Effector memory CD8-positive, alpha-beta T cell (primary cell): ENCODE measurements around the gene PNLIP.

Experiments used
- ATAC-seq: fragments of 150-1000 bp; cut with Tn5 transposase; replicated peaks from 2 replicates; pipeline ENCODE4 v1.10.0; 2021; ENCODE audit warnings: mild to moderate bottlenecking, moderate library complexity
- DNase-seq, 3 experiments: peaks; one replicate each; pipeline ENCODE4 v3.0.0; 2021
- H3K27ac Mint-ChIP-seq, 2 donors: one replicate each; pipeline ENCODE4 v1.8.0; 2022; ENCODE audit warnings: mild to moderate bottlenecking in 2 of 2, mixed read lengths in 2 of 2, moderate library complexity in 2 of 2
- H3K27me3 Mint-ChIP-seq, 2 donors: one replicate each; pipeline ENCODE4 v1.8.0; 2022; ENCODE audit warnings: mixed read lengths in 2 of 2
- H3K36me3 Mint-ChIP-seq: one replicate; pipeline ENCODE4 v1.8.0; 2022; ENCODE audit warnings: mild to moderate bottlenecking, moderate library complexity, mixed read lengths; ENCODE audit not compliant: insufficient read depth
- H3K4me1 Mint-ChIP-seq, 2 donors: one replicate each; pipeline ENCODE4 v1.8.0; 2022; ENCODE audit warnings: low read depth in 2 of 2, mixed read lengths in 2 of 2
- H3K4me3 Mint-ChIP-seq, 2 donors: one replicate each; pipeline ENCODE4 v1.8.0; 2022; ENCODE audit warnings: mild to moderate bottlenecking in 2 of 2, mixed read lengths in 2 of 2, moderate library complexity in 2 of 2
- H3K9me3 Mint-ChIP-seq, 2 donors: one replicate each; pipeline ENCODE4 v1.8.0; 2022; ENCODE audit warnings: mixed read lengths in 2 of 2
- total RNA-seq, 9 experiments: gene quantifications; one replicate each; lab custom pipeline; 2026; lab: John Stamatoyannopoulos, UW

Gene PNLIP
- 0 reads per million in 9 experiments for total RNA-seq

- Mint-ChIP-seq H3K4me1 (no peaks in the 10 kb centered on the region), H3K27ac (no peak within 1 kb of the TSS)
Measured at GRCh38 chr10:116545756-116546155, at the start of gene PNLIP. PNLIP (plus strand) TSS chr10:116545931; CDS start chr10:116546093, 162 bp downstream.

GRCh38 chr10:116504786-116505185 is 40.9 kb upstream of the PNLIP start:
- H3K27ac Mint-ChIP-seq, result no peak overlapping the region
- DNase-seq, result no peak
- H3K4me3 Mint-ChIP-seq, result no peak overlapping the region
- H3K9me3 Mint-ChIP-seq, result peaks cover 8 to 17% of the 10 kb centered on the region in 2 donors
- ATAC-seq, result no peak
- no peaks in the 10 kb centered on the region for H3K36me3 Mint-ChIP-seq
- no peaks in the 10 kb centered on the region for H3K4me1 Mint-ChIP-seq
- no peaks in the 10 kb centered on the region for H3K27me3 Mint-ChIP-seq

More at GRCh38 chr10:116545756-116546155, at the start of gene PNLIP:
- DNase-seq (no peak), ATAC-seq (no peak)
- Mint-ChIP-seq H3K4me3 (no peak within 1 kb of the TSS), H3K36me3 (no peaks in the 10 kb centered on the region), H3K9me3 (peaks cover 6 to 8% of the 10 kb centered on the region in 2 donors), H3K27me3 (no peaks in the 10 kb centered on the region)

- Mint-ChIP-seq H3K4me1 (no peaks in the 10 kb centered on the region), H3K4me3 (no peak overlapping the region), H3K36me3 (no peaks in the 10 kb centered on the region), H3K27me3 (peaks cover 0 to 9% of the 10 kb centered on the region in 2 donors), H3K27ac (no peak overlapping the region), H3K9me3 (peaks cover 4 to 18% of the 10 kb centered on the region in 2 donors)
- DNase-seq (no peak), ATAC-seq (no peak)
Measured at GRCh38 chr10:116510565-116510964, 35.2 kb upstream of the PNLIP start.

GRCh38 chr10:116511365-116511764 is 34.4 kb upstream of the PNLIP start:
- ATAC-seq, result no peak
- Mint-ChIP-seq H3K4me1 (no peaks in the 10 kb centered on the region), H3K4me3 (no peak overlapping the region), H3K9me3 (peaks cover 4 to 18% of the 10 kb centered on the region in 2 donors), H3K36me3 (no peaks in the 10 kb centered on the region), H3K27ac (no peak overlapping the region), H3K27me3 (peaks cover 0 to 9% of the 10 kb centered on the region in 2 donors)
- DNase-seq, result no peak

GRCh38 chr10:116521424-116522290 is 24.1 kb upstream of the PNLIP start:
- H3K27me3 Mint-ChIP-seq, result no peaks in the 10 kb centered on the region
- DNase-seq (peak in 1 of 3 experiments; percentile 1), ATAC-seq (no peak)
- H3K4me3 Mint-ChIP-seq, result no peak overlapping the region
- no peak overlapping the region for H3K27ac Mint-ChIP-seq
- no peaks in the 10 kb centered on the region for H3K4me1 Mint-ChIP-seq
- H3K36me3 Mint-ChIP-seq, result no peaks in the 10 kb centered on the region
- H3K9me3 Mint-ChIP-seq, result no peaks in the 10 kb centered on the region

- Mint-ChIP-seq H3K27ac (no peak overlapping the region), H3K27me3 (no peaks in the 10 kb centered on the region), H3K4me3 (no peak overlapping the region), H3K9me3 (no peaks in the 10 kb centered on the region), H3K4me1 (no peaks in the 10 kb centered on the region), H3K36me3 (no peaks in the 10 kb centered on the region)
- ATAC-seq (no peak), DNase-seq (no peak)
Measured at GRCh38 chr10:116522803-116523381, 22.8 kb upstream of the PNLIP start.

- H3K4me3 Mint-ChIP-seq, result no peak overlapping the region
- H3K27me3 Mint-ChIP-seq, result no peaks in the 10 kb centered on the region
- H3K4me1 Mint-ChIP-seq, result no peaks in the 10 kb centered on the region
- H3K36me3 Mint-ChIP-seq, result no peaks in the 10 kb centered on the region
- no peak for DNase-seq
- no peak for ATAC-seq
- no peaks in the 10 kb centered on the region for H3K9me3 Mint-ChIP-seq
- H3K27ac Mint-ChIP-seq, result no peak overlapping the region
Measured at GRCh38 chr10:116524736-116525135, 21.0 kb upstream of the PNLIP start.

- H3K4me3 Mint-ChIP-seq, result no peak overlapping the region
Measured at GRCh38 chr10:116526219-116526618, 19.5 kb upstream of the PNLIP start.

GRCh38 chr10:116536810-116537209 is 8.9 kb upstream of the PNLIP start:
- peaks cover 4 to 10% of the 10 kb centered on the region in 2 donors for H3K9me3 Mint-ChIP-seq
- no peaks in the 10 kb centered on the region for H3K36me3 Mint-ChIP-seq
- no peaks in the 10 kb centered on the region for H3K4me1 Mint-ChIP-seq
- H3K27me3 Mint-ChIP-seq, result no peaks in the 10 kb centered on the region
- no peak overlapping the region for H3K27ac Mint-ChIP-seq
- DNase-seq, result no peak
- no peak overlapping the region for H3K4me3 Mint-ChIP-seq
- no peak for ATAC-seq

More at GRCh38 chr10:116526219-116526618, 19.5 kb upstream of the PNLIP start:
- Mint-ChIP-seq H3K27ac (no peak overlapping the region), H3K36me3 (no peaks in the 10 kb centered on the region), H3K4me1 (no peaks in the 10 kb centered on the region), H3K9me3 (peaks cover 0 to 3% of the 10 kb centered on the region in 2 donors), H3K27me3 (no peaks in the 10 kb centered on the region)
- ATAC-seq (no peak), DNase-seq (no peak)

- ATAC-seq (no peak), DNase-seq (no peak)
- Mint-ChIP-seq H3K4me1 (no peaks in the 10 kb centered on the region), H3K4me3 (no peak overlapping the region), H3K36me3 (no peaks in the 10 kb centered on the region), H3K9me3 (peaks cover 4 to 10% of the 10 kb centered on the region in 2 donors), H3K27me3 (no peaks in the 10 kb centered on the region), H3K27ac (no peak overlapping the region)
Measured at GRCh38 chr10:116538456-116538855, 7.3 kb upstream of the PNLIP start.

GRCh38 chr10:116538992-116539391 is 6.7 kb upstream of the PNLIP start:
- Mint-ChIP-seq H3K36me3 (no peaks in the 10 kb centered on the region), H3K9me3 (peaks cover 4 to 10% of the 10 kb centered on the region in 2 donors), H3K4me1 (no peaks in the 10 kb centered on the region), H3K27me3 (no peaks in the 10 kb centered on the region), H3K4me3 (no peak overlapping the region), H3K27ac (no peak overlapping the region)
- DNase-seq, result no peak
- ATAC-seq, result no peak

- Mint-ChIP-seq H3K4me3 (no peak overlapping the region), H3K4me1 (no peaks in the 10 kb centered on the region), H3K9me3 (peaks cover 2 to 10% of the 10 kb centered on the region in 2 donors), H3K27ac (no peak overlapping the region), H3K27me3 (no peaks in the 10 kb centered on the region), H3K36me3 (no peaks in the 10 kb centered on the region)
- no peak for DNase-seq
- no peak for ATAC-seq
Measured at GRCh38 chr10:116540814-116541213, 4.9 kb upstream of the PNLIP start.

- Mint-ChIP-seq H3K27me3 (no peaks in the 10 kb centered on the region), H3K9me3 (peaks cover 6 to 16% of the 10 kb centered on the region in 2 donors), H3K27ac (no peak overlapping the region), H3K4me3 (no peak overlapping the region), H3K36me3 (no peaks in the 10 kb centered on the region), H3K4me1 (no peaks in the 10 kb centered on the region)
- no peak for DNase-seq
- no peak for ATAC-seq
Measured at GRCh38 chr10:116542007-116542677, 3.6 kb upstream of the PNLIP start.
